Progenitor cell of endocrine pancreas (in vitro differentiated cells): ENCODE data around the gene TWNK. TPM values are rescaled to one million over a fixed set of nuclear protein-coding genes. Genes with fewer than 3 reads are reported as not detected.

Experiments
- DNase-seq: peaks from one replicate; pipeline ENCODE4 v3.0.0; 2021; ENCODE audit warnings: low spot score; ENCODE audit not compliant: unreplicated experiment
- H3K27ac Mint-ChIP-seq: 2 replicates; pipeline ENCODE4 v1.8.0; 2021; ENCODE audit warnings: mild to moderate bottlenecking, moderate library complexity, mixed read lengths
- H3K27me3 Mint-ChIP-seq: 2 replicates; pipeline ENCODE4 v1.8.0; 2021; ENCODE audit warnings: mixed read lengths
- H3K36me3 Mint-ChIP-seq: 2 replicates; pipeline ENCODE4 v1.8.0; 2022; ENCODE audit warnings: mixed read lengths; ENCODE audit not compliant: insufficient read depth
- H3K4me1 Mint-ChIP-seq: 2 replicates; pipeline ENCODE4 v1.8.0; 2021; ENCODE audit warnings: low read depth, mixed read lengths
- H3K4me3 Mint-ChIP-seq: 2 replicates; pipeline ENCODE4 v1.8.0; 2021; ENCODE audit warnings: low read depth, mild to moderate bottlenecking, moderate library complexity, mixed read lengths
- H3K9me3 Mint-ChIP-seq: 2 replicates; pipeline ENCODE4 v1.8.0; 2021; ENCODE audit warnings: low read depth, mixed read lengths
- total RNA-seq: library from RNA; stranded (reverse); gene quantifications from 2 replicates; pipeline ENCODE4 v1.2.1, GENCODE V29; 2021
- TF ChIP-seq, protein P1 (sequence below): fragments of 200-600 bp; sonication (generic); IDR thresholded peaks from one replicate; pipeline ENCODE4 v1.5.0; 2021; ENCODE audit warnings: antibody characterized with exemption, mild to moderate bottlenecking; ENCODE audit not compliant: unreplicated experiment

The TWNK gene
- total RNA-seq, 1 donor from 2014 or later, result 13.3 TPM

DNA sequence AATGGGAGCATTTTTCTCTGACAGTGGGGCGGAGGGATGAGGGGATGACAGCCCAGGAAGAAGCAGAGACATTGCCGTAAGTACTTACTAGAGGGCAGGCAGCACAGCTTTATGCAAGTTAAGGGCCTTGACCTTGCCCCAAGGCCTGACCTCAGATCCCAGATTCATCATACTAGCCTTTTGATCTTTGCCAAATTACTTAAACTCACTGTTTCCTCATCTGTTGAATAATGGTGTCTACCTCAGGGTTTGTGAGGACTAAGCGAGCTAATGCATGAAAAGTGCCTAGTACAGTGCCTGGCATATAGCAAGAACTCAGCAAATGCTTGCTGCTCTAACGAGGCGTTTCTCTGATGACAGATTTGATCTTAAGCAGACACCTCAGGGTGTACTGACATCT, 21.5 kb upstream of the TWNK start:
- Mint-ChIP-seq H3K27ac (no peak overlapping the region), H3K27me3 (no peaks in the 10 kb centered on the region), H3K4me1 (peaks cover 11% of the 10 kb centered on the region), H3K4me3 (no peak overlapping the region), H3K36me3 (peaks cover 5% of the 10 kb centered on the region), H3K9me3 (no peaks in the 10 kb centered on the region)
- no peak for DNase-seq
- TF ChIP-seq, protein P1, sequence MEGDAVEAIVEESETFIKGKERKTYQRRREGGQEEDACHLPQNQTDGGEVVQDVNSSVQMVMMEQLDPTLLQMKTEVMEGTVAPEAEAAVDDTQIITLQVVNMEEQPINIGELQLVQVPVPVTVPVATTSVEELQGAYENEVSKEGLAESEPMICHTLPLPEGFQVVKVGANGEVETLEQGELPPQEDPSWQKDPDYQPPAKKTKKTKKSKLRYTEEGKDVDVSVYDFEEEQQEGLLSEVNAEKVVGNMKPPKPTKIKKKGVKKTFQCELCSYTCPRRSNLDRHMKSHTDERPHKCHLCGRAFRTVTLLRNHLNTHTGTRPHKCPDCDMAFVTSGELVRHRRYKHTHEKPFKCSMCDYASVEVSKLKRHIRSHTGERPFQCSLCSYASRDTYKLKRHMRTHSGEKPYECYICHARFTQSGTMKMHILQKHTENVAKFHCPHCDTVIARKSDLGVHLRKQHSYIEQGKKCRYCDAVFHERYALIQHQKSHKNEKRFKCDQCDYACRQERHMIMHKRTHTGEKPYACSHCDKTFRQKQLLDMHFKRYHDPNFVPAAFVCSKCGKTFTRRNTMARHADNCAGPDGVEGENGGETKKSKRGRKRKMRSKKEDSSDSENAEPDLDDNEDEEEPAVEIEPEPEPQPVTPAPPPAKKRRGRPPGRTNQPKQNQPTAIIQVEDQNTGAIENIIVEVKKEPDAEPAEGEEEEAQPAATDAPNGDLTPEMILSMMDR, result no peak

DNA sequence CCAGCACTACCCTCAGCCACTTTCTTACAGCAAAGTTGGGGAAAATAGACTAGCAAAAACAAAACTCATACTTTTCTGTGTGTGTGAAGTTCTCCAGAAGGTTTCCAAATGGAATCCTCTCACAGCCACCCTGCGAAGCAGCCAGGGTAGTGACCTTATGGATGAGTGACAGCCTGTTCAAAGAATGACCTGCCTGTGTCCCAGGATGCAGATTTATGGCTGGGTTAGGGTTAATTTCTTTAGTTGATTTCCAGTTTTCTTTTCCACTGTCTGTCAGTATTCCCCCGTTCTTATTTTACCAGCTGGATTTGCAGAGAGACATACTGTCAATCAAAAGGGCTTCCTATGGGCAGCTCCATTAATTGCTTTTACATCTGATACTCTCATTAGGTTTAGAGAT, 20.5 kb upstream of the TWNK start:
- no peak overlapping the region for H3K4me3 Mint-ChIP-seq
- TF ChIP-seq, protein P1, result no peak
- H3K36me3 Mint-ChIP-seq, result peaks cover 5% of the 10 kb centered on the region

DNA sequence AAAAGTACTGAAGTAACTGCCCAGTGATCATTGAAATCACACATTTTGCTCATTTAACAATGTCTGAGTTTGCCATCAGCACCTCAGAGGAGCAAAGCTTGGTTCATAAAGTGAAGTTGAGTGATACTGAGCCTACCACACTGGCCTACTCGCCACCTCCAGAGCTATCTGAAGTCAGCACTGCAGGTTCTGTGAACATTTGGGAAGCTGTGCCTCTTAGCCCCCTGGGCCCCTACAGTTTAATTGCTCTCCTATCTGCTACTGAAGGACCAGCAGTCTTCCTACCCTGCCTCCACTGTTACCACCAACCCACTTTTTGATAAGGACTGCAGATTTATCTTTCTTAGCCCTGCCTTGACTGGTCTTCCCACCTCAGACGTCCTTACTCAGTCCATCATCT, 20.0 kb upstream of the TWNK start:
- peaks cover 4% of the 10 kb centered on the region for H3K36me3 Mint-ChIP-seq

More for the DNA sequence above, 20.5 kb upstream of the TWNK start:
- H3K4me1 Mint-ChIP-seq, result peaks cover 22% of the 10 kb centered on the region
- no peaks in the 10 kb centered on the region for H3K27me3 Mint-ChIP-seq
- no peak overlapping the region for H3K27ac Mint-ChIP-seq
- DNase-seq, result no peak
- H3K9me3 Mint-ChIP-seq, result no peaks in the 10 kb centered on the region

DNA sequence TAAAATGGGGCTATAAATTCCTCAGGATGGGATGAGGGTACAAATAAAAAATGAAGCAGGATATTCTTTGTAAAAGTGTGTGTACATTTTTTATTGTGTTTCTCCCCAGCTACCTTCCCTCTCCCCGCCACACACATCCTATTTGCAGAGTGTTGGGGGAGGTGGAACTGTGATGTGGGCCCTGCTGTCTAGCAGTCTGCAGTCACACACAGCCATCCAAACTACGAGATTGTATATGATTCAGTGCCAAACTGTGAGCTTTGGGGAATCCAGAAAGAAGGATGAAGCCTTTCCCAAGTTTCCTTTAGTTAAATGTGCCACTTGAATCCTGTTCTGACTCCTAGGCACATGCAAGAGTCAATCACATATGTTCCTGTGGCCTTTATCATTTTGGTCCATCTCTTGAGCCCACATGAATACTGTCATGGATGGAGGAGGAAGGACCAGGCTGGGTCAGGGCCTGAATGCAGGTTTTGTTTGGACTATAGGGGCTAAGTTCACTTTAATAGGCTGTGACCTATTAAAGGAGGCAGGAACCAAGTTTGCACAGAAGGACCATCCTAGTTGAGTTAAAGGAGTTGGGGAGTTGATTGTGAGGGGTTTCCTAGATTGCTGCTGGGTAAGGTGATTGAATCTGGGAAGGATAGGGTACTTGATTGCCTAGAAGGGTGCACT, 19.1 kb upstream of the TWNK start:
- Mint-ChIP-seq H3K27me3 (no peaks in the 10 kb centered on the region), H3K4me1 (peaks cover 31% of the 10 kb centered on the region), H3K4me3 (peak overlapping the region; percentile 79), H3K27ac (no peak overlapping the region), H3K9me3 (no peaks in the 10 kb centered on the region), H3K36me3 (no peaks in the 10 kb centered on the region)
- no peak for DNase-seq
- TF ChIP-seq, protein P1, result no peak

More for the DNA sequence above, 20.0 kb upstream of the TWNK start:
- no peak for DNase-seq
- TF ChIP-seq, protein P1, result no peak
- Mint-ChIP-seq H3K4me1 (peaks cover 26% of the 10 kb centered on the region), H3K27ac (no peak overlapping the region), H3K9me3 (no peaks in the 10 kb centered on the region), H3K27me3 (no peaks in the 10 kb centered on the region), H3K4me3 (no peak overlapping the region)

DNA sequence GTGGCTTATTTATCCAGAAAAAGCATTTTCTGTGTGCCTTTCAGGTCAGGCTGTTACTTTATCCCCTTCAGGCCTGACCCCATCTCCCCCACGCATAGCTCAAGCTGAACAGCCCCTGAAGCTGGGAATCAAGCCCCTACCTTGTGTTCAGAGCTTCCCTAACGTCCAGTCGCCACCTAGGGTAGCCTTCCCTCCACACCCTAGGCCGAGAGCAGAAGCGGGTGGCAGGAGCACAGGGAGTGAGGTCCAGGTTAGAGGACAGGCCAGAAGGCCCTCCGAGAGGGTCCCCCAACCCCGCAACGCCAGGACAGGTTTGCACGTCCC, 18.5 kb upstream of the TWNK start:
- no peaks in the 10 kb centered on the region for H3K9me3 Mint-ChIP-seq
- no peak for DNase-seq
- H3K27me3 Mint-ChIP-seq, result no peaks in the 10 kb centered on the region
- TF ChIP-seq, protein P1, result no peak
- H3K36me3 Mint-ChIP-seq, result peaks cover 3% of the 10 kb centered on the region
- peak overlapping the region; percentile 79 for H3K4me3 Mint-ChIP-seq
- H3K27ac Mint-ChIP-seq, result no peak overlapping the region
- peaks cover 31% of the 10 kb centered on the region for H3K4me1 Mint-ChIP-seq
